GM19193 (cell line): ENCODE results near the gene LTB.

Source experiments
- POLR2A ChIP-seq: IDR thresholded peaks from 4 replicates; pipeline ENCODE4 v1.6.1; 2011; ENCODE audit not compliant: insufficient read depth, insufficient read length; ENCODE audit errors: extremely low read depth

The LTB gene

DNA sequence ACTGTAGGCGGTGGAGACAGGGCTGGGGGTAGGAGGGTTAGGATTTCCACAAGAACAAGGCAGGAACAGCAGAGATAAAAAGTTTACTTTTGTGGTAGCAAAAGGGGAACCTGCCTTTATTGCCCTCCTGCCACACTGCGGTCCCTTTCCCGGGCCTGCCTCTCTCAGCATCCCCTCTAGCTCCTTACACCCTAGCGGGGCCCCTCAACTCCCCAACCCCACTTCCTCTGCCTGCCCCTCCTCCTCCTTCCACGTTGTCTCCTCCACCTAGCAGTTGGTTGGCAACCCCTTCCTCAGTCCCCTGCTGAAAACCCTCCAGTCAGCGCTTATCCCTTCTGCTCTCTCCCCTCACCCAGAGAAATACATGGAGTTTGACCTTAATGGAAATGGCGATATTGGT lies 33.5 kb upstream of the LTB start:
- TF ChIP-seq POLR2A: no peak

DNA sequence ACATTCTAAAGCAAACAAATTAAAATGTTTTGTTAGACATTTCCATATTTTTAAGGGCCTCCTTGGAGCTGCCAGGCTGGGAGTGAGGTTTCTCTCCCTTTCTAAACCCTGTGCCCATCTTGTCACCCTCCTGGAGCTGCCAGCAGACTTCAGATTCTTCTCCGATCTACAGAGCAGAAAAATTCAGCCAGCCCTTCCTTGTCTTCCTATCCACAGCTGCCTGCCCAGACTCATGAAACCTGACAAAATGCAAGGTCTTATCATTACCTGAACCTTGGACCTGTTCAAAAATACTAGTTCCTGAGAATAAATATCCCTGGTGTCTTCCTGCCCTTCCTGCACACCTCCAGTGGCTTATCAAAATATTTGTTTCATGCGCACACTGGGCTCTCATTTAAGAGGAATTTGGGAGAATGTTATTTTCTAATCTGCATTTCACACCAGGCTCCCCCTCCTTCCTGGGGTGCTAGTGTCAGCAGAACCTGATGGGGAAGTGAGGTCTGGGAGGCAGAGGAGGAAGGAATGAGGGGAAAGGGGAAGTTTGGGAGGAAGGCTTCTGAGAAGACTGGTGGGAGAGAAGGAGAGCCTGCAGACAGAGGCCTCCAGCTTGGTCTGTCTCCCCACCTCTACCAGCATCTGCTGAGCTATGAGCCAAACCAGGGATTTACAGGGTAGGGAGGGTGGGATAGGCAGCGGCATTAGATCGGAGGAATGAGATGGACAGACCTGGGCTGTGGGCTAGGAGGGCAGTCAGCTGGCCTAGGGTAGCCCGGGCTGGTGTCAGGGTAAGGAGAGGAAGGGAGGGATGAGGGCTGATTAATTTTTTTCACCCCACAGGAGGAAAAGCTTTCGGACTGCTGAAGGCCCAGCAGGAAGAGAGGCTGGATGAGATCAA lies 32.7 kb upstream of the LTB start, which contains the start of gene AIF1:
Gene AIF1 (plus strand): TSS at position 551 of the 895 bp plus-strand sequence. CDS start 96 bp downstream, at position 647.
- no peak for TF ChIP-seq POLR2A

DNA sequence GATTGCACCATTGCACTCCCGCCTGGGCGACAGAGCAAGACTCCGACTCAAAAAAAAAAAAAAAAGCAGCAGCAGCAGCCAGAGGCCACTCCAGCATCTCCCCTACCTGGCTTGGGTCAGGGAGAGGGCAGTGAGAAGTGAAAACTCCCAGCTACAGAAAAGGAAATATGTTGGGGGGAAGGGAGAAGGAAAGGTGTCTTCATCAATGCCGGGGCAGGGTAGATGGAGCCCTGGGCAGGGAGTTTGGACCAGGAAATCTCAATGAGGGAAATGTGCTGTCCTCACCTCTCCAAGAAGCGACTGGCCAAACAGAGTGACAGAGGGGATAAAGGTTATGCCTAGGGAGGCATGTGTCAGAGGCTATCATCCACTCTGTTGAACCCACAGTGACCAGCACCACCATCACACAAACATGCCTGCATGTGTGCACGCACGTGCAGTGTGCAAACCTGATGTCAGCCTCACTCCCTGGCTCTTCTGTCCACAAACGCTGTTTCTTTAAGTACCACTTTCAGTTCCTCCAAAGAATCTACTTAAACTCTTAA lies 31.9 kb upstream of the LTB start:
- TF ChIP-seq POLR2A: no peak

DNA sequence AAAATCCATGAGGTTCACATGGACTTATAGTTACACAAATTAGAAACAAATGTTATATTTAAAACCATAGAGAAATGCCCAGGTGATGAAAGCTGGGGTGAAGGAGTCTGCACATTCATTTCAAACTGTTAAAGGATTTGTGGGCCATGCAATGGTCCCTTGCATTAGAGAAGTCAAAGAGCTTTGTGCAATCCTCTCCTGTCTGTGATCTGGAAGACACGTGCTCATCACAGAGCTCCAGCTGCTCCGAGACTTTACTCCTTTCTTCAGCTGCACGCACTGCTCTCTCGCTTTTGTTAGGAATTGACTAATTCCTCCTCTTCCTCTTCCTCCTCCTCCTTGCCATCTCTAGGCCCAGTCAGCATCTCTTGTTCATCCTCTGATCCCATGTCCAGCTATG lies 28.7 kb upstream of the LTB start:
- TF ChIP-seq POLR2A: no peak

DNA sequence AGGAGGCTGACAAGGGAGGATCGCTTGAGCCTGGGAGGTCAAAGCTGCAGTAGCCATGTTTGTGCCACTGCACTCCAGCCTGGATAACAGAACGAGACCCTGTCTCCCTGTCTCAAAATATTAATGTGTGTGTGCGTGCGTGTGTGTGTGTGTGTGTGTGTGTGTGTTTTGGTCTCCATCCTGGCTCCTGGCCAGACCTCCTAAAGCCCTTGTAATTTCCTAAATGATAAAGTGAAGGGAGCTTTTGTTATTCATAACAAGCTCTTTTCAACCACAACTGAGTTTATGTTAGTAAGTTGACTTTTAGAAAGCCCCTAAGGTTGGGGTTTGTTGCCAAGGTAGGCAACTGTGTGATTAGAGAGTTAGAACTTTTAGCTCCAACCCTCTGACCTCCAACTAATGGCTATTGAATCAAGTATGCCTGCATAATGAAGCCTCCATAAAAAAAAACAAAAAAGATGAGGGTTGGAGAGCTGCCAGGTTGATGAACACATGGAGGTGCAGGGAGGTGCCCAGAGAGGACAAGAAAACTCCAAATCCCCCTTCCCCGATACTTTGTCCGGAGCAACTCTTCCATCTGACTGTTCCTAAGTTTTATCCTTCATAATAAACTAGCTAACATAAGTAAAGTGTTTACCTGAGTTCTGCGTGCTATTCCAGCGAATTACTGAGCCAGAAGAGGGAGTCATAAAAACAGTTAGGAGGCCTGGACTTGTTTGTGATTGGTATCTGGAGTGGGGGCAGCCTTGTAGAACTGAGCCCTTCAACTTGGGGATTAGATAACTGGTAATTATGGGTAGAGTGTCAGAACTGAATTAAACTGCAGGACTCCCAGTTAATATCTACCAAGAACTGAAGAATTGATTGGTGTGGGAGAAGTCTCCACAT lies 27.5 kb upstream of the LTB start:
- TF ChIP-seq POLR2A: no peak

DNA sequence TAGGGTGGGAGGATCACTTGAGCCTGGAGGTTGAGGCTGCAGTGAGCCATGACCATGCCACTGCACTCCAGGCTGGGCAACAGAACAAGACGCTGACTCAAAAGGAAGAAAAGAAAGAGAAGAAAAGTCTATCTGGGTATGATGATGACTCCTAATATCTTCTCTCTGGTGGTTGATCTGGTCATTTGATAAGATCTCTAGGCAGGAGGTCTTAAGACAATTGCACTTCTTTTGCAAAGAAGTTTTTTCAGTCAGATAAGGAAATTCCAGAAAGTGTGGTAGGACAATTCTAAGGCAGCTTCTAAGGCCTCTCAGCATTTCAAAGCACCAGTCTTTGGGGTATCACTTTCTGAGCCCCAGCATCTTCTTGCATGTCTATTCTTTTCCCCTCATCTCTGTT lies 25.1 kb upstream of the LTB start:
- TF ChIP-seq POLR2A: no peak

DNA sequence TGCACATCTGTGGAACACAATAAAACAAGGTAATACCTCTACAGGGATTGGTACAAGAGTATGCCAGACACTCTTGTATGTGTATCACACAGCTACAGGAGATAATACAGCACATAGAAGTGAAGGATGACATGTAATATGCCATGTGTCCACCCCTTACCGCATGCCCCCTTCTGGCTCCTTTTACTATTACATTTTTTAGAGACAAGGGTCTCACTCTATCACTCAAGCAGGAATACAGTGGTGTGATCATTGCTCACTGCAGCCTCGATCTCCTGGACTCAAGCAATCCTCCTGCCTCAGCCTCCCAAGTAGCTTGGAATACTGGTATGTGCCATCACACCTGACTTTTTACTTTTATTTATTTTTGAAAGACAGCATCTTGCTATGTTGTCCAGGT lies 14.8 kb upstream of the LTB start:
- TF ChIP-seq POLR2A: no peak

DNA sequence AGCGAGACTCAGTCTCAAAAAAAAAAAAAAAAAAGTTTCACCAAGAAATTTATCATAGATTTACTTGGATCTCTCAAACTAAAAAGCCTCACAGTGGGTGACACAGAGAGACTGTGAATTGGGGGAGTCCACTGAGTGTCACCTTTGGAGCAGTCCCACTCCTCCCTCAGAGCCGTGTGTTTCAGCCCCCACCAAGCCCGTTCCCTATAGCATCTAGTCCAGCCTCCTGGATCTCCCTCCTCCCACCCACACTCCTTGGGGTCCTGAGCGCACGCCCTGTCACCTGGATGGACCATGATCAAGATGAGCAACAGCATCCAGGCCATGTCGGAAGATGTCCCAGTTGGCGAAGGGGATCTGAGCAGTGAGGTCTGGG lies 10.2 kb upstream of the LTB start:
- no peak for TF ChIP-seq POLR2A

DNA sequence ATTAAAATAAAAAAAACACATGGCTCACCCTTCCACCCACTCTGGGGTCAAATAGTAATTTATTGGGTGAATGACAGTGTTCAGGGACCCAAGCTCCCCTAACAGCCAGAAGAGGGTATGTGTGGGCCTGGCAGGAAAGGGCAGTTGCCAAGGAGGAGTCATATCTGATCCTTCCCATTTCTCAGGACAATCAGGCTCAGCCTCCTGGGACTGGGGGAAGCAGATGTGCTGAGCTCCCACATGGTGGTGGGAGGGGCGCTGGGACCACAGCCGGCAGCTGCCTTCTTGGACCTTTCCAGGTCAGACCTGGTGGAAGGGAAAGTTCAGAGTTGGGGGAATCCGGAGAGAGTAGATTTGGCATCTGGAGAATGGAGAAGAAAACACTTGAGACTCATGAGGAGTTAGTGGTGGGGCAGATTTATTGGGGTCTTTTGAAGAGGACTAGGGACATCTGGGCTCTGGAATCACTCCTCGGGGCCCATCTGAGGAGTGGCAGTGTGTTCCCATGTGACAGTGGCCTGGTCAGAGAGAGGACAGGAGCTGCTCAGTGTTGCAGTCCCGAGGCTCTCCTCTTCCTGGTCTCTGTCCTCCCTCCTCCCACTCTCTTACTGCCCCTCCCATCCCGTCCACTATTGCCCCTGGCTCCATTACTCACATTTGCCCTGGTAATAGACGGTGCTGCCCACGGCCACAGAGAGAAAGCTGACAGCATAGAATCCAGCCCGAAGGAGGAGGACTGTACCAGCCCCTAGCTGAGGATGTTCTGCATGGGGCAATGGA lies 6.8 kb upstream of the LTB start:
- TF ChIP-seq POLR2A: no peak

DNA sequence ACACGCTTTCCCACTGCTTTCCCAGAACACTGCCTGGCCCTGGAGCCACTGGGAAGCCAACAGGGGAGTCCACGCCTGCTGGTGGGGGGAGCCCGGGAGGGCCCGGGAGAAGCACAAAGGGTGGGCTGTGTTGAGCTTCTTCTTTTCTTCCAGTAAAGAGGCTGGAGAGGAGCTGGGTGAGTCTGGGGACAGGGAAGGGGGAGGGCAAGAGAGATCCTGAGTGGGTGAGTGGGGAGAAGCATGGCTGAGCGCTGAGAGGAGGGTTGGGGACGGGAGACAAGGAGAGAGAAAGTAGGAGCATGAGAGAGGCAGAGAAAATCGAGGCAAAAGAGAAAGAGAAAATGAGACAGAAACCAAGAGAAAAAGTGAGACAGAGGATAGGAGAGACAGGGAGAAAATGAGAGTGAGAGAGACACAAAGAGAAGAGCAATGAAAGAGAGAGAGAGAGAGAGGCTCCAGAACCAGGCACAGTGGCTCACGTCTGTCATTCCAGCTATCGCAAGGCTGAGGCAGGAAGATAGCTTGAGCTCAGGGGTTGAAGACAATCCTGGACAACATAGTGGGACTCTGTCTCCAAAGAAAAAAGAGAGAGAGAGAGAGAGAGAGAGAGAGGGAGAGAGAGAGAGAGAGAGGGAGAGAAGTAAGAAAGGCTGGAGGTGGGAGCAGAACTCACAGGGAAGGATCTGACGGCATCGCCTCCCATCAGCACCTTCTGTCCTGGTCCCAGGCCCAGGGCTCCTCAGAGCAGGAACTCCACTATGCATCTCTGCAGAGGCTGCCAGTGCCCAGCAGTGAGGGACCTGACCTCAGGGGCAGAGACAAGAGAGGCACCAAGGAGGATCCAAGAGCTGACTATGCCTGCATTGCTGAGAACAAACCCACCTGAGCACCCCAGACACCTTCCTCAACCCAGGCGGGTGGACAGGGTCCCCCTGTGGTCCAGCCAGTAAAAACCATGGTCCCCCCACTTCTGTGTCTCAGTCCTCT lies 5.9 kb upstream of the LTB start:
- TF ChIP-seq POLR2A: no peak

DNA sequence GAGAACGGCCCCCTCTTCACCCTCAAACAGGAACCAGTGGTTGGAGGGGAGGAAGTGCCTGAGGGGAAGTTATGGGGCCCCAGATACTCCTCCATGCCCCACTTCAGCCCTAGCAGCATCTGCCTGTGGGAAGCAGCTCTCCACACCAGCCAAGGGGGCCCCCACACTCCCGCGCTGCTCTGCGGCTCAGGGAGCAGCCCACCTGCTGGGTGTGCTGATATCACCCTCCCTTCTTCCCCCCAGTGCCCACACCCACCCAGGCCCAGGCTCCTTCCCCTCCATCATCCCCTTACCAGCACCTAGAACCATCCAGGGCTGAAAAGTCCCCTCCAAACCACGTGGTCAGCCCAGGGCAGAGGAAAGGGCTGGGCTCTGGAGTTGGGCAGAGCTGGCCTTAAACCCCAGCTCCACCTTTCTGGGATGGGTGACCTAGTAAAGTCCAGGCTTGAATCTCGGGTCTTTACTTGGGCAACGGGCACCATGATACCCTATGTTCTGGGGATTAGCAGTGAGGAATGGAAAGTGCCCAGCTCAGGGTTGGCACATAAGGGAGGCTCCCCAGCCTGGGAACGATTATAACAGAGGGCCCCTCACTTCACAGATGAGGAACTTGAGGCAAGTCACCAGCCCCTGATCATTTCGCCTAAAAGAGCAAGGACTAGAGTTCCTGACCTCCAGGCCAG lies 4.5 kb upstream of the LTB start:
- TF ChIP-seq POLR2A: no peak

DNA sequence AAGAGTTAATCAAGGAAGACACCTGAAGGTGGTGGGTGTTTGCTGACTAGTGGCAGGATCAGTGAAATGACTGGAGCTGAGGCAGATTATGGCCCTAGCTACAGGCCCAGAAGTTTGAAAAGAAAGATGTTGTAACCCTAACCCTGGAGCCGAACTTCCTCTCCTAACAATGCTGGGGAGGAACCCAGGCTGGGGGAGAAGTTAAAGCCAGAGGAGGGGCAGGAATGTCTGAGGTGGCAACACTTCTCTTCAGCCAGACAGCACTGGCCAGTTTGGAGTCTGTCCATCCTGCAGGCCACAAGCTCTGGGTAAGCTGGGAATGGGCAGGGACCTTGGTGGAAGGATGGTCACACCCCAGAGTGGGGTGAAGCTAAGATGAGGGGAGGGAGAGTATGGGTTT lies 3.8 kb upstream of the LTB start, which contains the start of gene LST1:
Gene LST1 (plus strand): TSS at position 270 of the 400 bp plus-strand sequence. CDS start 1,023 bp downstream, outside the sequence.
- TF ChIP-seq POLR2A: no peak

DNA sequence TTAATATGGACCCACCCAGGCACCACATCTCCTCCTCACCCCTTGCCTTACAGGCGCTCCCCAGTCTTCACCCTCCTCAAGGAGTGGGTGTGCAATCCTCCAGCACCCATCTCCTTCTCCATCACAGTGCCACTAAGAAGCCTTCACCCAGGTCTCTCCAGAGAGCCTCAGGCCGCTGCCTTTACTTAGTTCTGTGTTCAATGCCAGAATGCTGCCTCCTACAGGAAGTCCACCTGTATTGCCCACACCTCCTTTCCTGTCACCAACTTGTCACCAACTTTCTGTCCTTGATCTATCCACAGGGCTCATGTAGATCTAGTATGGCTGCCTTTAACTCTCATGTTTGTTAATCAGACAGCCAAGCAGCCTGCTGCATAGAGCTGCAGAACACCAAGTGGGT lies 3.3 kb upstream of the LTB start:
- no peak for TF ChIP-seq POLR2A
